Choroid plexus epithelial cell (primary cell): ENCODE results near the gene CCDC15.

Experiments used
- DNase-seq: peaks from one replicate; pipeline ENCODE4 v3.0.0-alpha.2; 2010; ENCODE audit warnings: low read depth
- H3K4me3 ChIP-seq: 2 replicates; pipeline ENCODE4 v1.5.1; 2011; ENCODE audit warnings: low read depth, mild to moderate bottlenecking, control low read depth, low read length, moderate library complexity
- CTCF ChIP-seq: conservative IDR thresholded peaks from 2 replicates; pipeline ENCODE4 v1.5.1; 2011; ENCODE audit warnings: low read depth, mild to moderate bottlenecking, control low read depth, inconsistent platforms, low read length, moderate library complexity

CCDC15 gene

GRCh38 chr11:124953753-124954589, at the start of gene CCDC15:
TSS of gene CCDC15 (plus strand) at chr11:124954202. CDS start at chr11:124954733, 531 bp downstream.
- peak; percentile 97 for DNase-seq
- no peak for TF ChIP-seq CTCF
- H3K4me3 ChIP-seq = peak within 1 kb of the TSS; percentile 82

- peak; percentile 54 for DNase-seq
- TF ChIP-seq CTCF = no peak
- H3K4me3 ChIP-seq = no peak overlapping the region
Measured at GRCh38 chr11:124915541-124916369, 38.2 kb upstream of the CCDC15 start.

- no peak overlapping the region for H3K4me3 ChIP-seq
- DNase-seq = no peak
- TF ChIP-seq CTCF = no peak
Measured at GRCh38 chr11:124916370-124916710, 37.7 kb upstream of the CCDC15 start.

- DNase-seq = peak; percentile 88
- TF ChIP-seq CTCF = no peak
- H3K4me3 ChIP-seq = no peak overlapping the region
Measured at GRCh38 chr11:124917115-124917637, 36.8 kb upstream of the CCDC15 start.

GRCh38 chr11:124918950-124919349, 35.1 kb upstream of the CCDC15 start, which contains the start of gene HEPN1:
TSS of gene HEPN1 (plus strand) at chr11:124919250.
- no peak for DNase-seq
- H3K4me3 ChIP-seq = no peak within 1 kb of the TSS
- TF ChIP-seq CTCF = no peak

- no peak overlapping the region for H3K4me3 ChIP-seq
- DNase-seq = no peak
- no peak for TF ChIP-seq CTCF
Measured at GRCh38 chr11:124919898-124920297, 34.1 kb upstream of the CCDC15 start.
